AG04450 (cell line): Measurements from ENCODE around the gene LMO4. TPM values are rescaled to one million over a fixed set of nuclear protein-coding genes. Genes with fewer than 3 reads are reported as not detected.

Experiments
- CTCF ChIA-PET: fragments of 300-600, 350-600 bp; formaldehyde crosslinking; extraction: SDS; loops from one replicate; lab custom pipeline; 2022; ENCODE audit warnings: antibody characterized with exemption, inconsistent platforms; lab: Charles Lee
- POLR2A ChIA-PET: fragments of 350-600 bp; formaldehyde crosslinking; extraction: SDS; loops from one replicate; lab custom pipeline; 2021; ENCODE audit warnings: antibody characterized with exemption, inconsistent platforms; lab: Yijun Ruan, JAX
- DNase-seq: peaks from one replicate; pipeline ENCODE4 v3.0.0-alpha.2; 2011; ENCODE audit warnings: low read depth, low spot score
- H3K27ac ChIP-seq: one replicate; pipeline ENCODE4 v1.5.1; 2012; ENCODE audit warnings: low read depth, low read length, control low read depth
- H3K27me3 ChIP-seq: one replicate; pipeline ENCODE4 v1.6.0; 2012; ENCODE audit warnings: low read length; ENCODE audit not compliant: control insufficient read depth, insufficient read depth
- H3K4me3 ChIP-seq: 2 replicates; pipeline ENCODE4 v1.5.1; 2011; ENCODE audit warnings: mild to moderate bottlenecking, low read depth, low read length, control low read depth
- H3K9me3 ChIP-seq: 2 replicates; pipeline ENCODE4 v1.5.1; 2012; ENCODE audit warnings: low read length; ENCODE audit not compliant: control insufficient read depth, insufficient read depth
- CTCF ChIP-seq: IDR thresholded peaks from 2 replicates; pipeline ENCODE4 v1.5.1; 2011; ENCODE audit warnings: low read depth, low read length, control low read depth, inconsistent platforms
- polyA plus RNA-seq: library from polyadenylated mRNA; depleted of rRNA; stranded (reverse); fragments of >200 nt; gene quantifications from 2 replicates; pipeline ENCODE4 v1.2.3, GENCODE V29; 2011

LMO4 gene
- polyA plus RNA-seq, 1 experiment = 138 TPM

DNA sequence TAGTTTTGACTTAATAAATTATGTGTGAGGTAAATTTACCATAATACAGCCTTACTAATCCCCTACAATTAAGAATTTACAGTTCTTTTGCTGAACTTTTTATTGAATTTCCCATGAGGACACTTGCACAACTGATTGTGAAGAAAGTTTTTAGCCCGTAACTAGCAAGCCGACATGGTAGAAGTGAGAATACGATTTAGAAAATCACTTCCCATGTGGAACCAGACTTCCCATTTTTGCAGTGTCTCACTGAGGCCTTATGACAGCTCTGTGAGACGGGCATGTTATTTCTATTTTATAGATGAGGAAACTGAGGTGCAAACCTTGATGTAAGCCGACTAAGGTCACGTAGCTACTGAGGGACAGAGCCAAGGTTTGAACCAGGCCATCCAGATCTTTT is 32.5 kb upstream of the LMO4 start:
- H3K27me3 ChIP-seq = no peaks in the 10 kb centered on the region
- no peak overlapping the region for H3K27ac ChIP-seq
- no peak overlapping the region for H3K4me3 ChIP-seq
- DNase-seq = no peak
- CTCF ChIA-PET = interaction anchor here (1.3 to 5.1 kb wide), 5 partner anchors 9 to 1007 kb away, joined by 3 to 40 read pairs (median 39); no protein-coding TSS in a partner anchor
- H3K9me3 ChIP-seq = no peaks in the 10 kb centered on the region
- no peak for TF ChIP-seq CTCF
- POLR2A ChIA-PET = no interaction called here

GRCh38 chr1:87299661-87300060 is 29.0 kb upstream of the LMO4 start:
- no peak for DNase-seq
- H3K27me3 ChIP-seq = peaks cover 4% of the 10 kb centered on the region
- H3K9me3 ChIP-seq = no peaks in the 10 kb centered on the region
- ChIA-PET POLR2A (no interaction called here), CTCF (no interaction called here)
- H3K4me3 ChIP-seq = no peak overlapping the region
- TF ChIP-seq CTCF = no peak
- H3K27ac ChIP-seq = no peak overlapping the region

DNA sequence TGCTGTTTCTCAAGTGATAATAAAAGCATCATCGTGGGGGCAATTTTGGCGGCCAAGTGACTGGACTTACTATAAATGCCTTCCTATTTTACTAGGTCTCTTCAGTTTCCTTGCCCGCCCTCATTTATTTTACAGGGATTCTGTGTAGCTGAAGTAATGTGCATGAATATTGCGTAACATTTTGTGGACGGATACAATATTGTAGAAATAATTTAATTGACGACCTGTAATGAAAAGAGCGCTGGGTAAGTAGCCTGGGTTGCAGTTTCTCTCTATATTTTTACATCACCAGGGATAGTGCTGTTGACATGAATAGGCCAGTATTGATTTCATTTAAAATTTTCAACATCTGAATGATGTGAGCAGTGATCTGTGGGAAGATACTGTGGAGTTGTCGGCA is 28.1 kb upstream of the LMO4 start:
- Histone ChIP-seq H3K27me3 (peaks cover 9% of the 10 kb centered on the region), H3K27ac (no peak overlapping the region), H3K4me3 (no peak overlapping the region), H3K9me3 (no peaks in the 10 kb centered on the region)
- no peak for TF ChIP-seq CTCF
- DNase-seq = no peak
- CTCF ChIA-PET = no interaction called here
- POLR2A ChIA-PET = no interaction called here

DNA sequence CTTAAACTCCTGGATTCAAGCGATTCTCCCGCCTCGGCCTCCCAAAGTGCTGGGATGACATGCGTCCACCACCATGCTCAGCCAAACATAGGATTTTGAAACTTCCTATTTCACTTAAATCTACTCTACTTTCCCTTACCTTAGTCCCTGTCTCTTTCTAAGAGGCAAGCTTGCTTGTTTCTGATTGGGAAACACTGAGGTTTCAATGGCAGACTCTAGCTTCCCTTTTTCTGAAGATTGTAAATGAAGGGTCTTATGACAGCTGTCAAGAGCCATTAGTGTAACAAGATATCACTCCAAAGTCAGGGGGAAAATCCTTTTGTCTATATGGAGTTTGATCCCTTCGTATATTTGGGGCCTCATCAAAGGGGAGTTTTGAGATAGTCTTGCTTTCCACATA is 23.5 kb upstream of the LMO4 start:
- no peak overlapping the region for H3K4me3 ChIP-seq
- no peak overlapping the region for H3K27ac ChIP-seq
- peaks cover 14% of the 10 kb centered on the region for H3K27me3 ChIP-seq
- ChIA-PET CTCF (interaction anchor here (0.9 to 2.1 kb wide), 2 partner anchors 12 to 21 kb away, joined by 3 to 11 read pairs; no protein-coding TSS in a partner anchor), POLR2A (no interaction called here)
- H3K9me3 ChIP-seq = no peaks in the 10 kb centered on the region
- no peak for TF ChIP-seq CTCF
- no peak for DNase-seq

DNA sequence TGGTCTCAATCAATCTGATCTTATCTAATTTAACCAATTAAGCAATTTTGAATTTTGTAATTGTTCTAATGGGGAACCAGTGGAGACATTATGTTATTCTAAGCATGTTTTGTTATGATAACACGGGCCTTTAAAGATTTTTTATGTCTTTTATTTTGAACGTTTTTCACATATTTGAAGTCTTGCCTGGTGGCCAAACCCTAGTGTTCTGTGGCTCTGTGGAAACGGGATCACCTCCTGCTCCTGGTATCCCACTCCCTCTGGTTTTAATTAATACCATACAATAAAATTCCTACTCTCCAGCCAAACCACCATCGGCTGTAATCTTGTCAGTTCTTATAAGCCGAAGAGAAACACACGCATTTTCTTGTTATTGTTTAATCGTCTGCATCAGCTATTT is 22.9 kb upstream of the LMO4 start:
- Histone ChIP-seq H3K9me3 (no peaks in the 10 kb centered on the region), H3K27me3 (peaks cover 14% of the 10 kb centered on the region), H3K27ac (no peak overlapping the region), H3K4me3 (no peak overlapping the region)
- DNase-seq = no peak
- no peak for TF ChIP-seq CTCF
- ChIA-PET CTCF (interaction anchor here (2.1 to 5.4 kb wide), 3 partner anchors 12 to 21 kb away, joined by 11 to 40 read pairs (median 11); no protein-coding TSS in a partner anchor), POLR2A (no interaction called here)
